ENCODE results near the gene PRDM16.
A peak's percentile ranks its signal among the peaks of the same experiment; 100 is the strongest.

Gene PRDM16

GRCh38 chr1:3415260-3416090, 346.5 kb downstream of the PRDM16 start:
- Histone ChIP-seq H2BK12ac (ENCODE audit: low read length in 2 of 2) (no peak overlapping the region), H3K4me1 (ENCODE audit: control insufficient read depth, insufficient read depth, low read depth, low read length) (no peaks in the 10 kb centered on the region), H2AK5ac (ENCODE audit: low read length, severe bottlenecking) (no peak overlapping the region), H3K14ac (ENCODE audit: low read length in 2 of 2) (no peak overlapping the region), H3K4me3 (ENCODE audit: insufficient read depth in 1 of 2, low read depth in 1 of 2, low read length in 2 of 2) (no peak overlapping the region), H3K4me2 (ENCODE audit: low read length, poor library complexity, severe bottlenecking) (no peak overlapping the region), H3K27ac (ENCODE audit: low read length, poor library complexity, severe bottlenecking) (no peak overlapping the region), H2BK120ac (ENCODE audit: low read depth, low read length) (no peak overlapping the region), H3K9me3 (ENCODE audit: control insufficient read depth, low read length) (peaks cover 10% of the 10 kb centered on the region), H4K91ac (ENCODE audit: low read length) (no peak overlapping the region), H3K18ac (ENCODE audit: low read depth in 1 of 2, low read length in 2 of 2) (no peak overlapping the region), H3K79me1 (replicated peaks; ENCODE audit: low read length, poor library complexity, severe bottlenecking) (no peaks in the 10 kb centered on the region), H4K8ac (ENCODE audit: low read length) (no peak overlapping the region), H2BK15ac (ENCODE audit: low read depth, poor library complexity, severe bottlenecking) (no peak overlapping the region), H2BK5ac (ENCODE audit: low read depth, low read length, poor library complexity, severe bottlenecking) (no peak overlapping the region), H2AFZ (ENCODE audit: low read depth, low read length) (no peak overlapping the region), H3K9ac (ENCODE audit: low read length) (no peak overlapping the region), H3K23ac (ENCODE audit: low read length in 2 of 2) (no peak overlapping the region), H3K4ac (ENCODE audit: low read depth in 1 of 2, low read length in 2 of 2) (no peak overlapping the region), H3K36me3 (ENCODE audit: control insufficient read depth in 1 of 2, insufficient read depth in 2 of 2, low read depth in 1 of 2, low read length in 2 of 2) (peaks cover 0 to 4% of the 10 kb centered on the region in 2 experiments), H3K27me3 (ENCODE audit: control insufficient read depth in 1 of 2, insufficient read depth in 1 of 2, low read length in 2 of 2) (peaks cover 7 to 47% of the 10 kb centered on the region in 2 experiments)
- DNase-seq: no peak
- WGBS: 66% methylated on average over 39 of the region's 39 CpGs

- H3K4me1 ChIP-seq (ENCODE audit: control insufficient read depth, insufficient read depth, low read depth, low read length): no peaks in the 10 kb centered on the region
- H3K4me3 ChIP-seq (ENCODE audit: insufficient read depth in 1 of 2, low read depth in 1 of 2, low read length in 2 of 2): no peak overlapping the region
- no peak for DNase-seq
- no peak overlapping the region for H3K23ac ChIP-seq (ENCODE audit: low read length in 2 of 2)
- peaks cover 10% of the 10 kb centered on the region for H3K9me3 ChIP-seq (ENCODE audit: control insufficient read depth, low read length)
- peaks cover 0 to 4% of the 10 kb centered on the region in 2 experiments for H3K36me3 ChIP-seq (ENCODE audit: control insufficient read depth in 1 of 2, insufficient read depth in 2 of 2, low read depth in 1 of 2, low read length in 2 of 2)
- WGBS: 79% methylated on average over 5 of the region's 6 CpGs
- no peak overlapping the region for H4K8ac ChIP-seq (ENCODE audit: low read length)
- no peak overlapping the region for H3K14ac ChIP-seq (ENCODE audit: low read length in 2 of 2)
- no peak overlapping the region for H2AFZ ChIP-seq (ENCODE audit: low read depth, low read length)
- H2BK15ac ChIP-seq (ENCODE audit: low read depth, poor library complexity, severe bottlenecking): no peak overlapping the region
- H2BK5ac ChIP-seq (ENCODE audit: low read depth, low read length, poor library complexity, severe bottlenecking): no peak overlapping the region
- no peak overlapping the region for H3K27ac ChIP-seq (ENCODE audit: low read length, poor library complexity, severe bottlenecking)
- H3K27me3 ChIP-seq (ENCODE audit: control insufficient read depth in 1 of 2, insufficient read depth in 1 of 2, low read length in 2 of 2): peaks cover 21 to 46% of the 10 kb centered on the region in 2 experiments
- H3K4me2 ChIP-seq (ENCODE audit: low read length, poor library complexity, severe bottlenecking): no peak overlapping the region
- no peak overlapping the region for H3K9ac ChIP-seq (ENCODE audit: low read length)
- no peak overlapping the region for H2BK12ac ChIP-seq (ENCODE audit: low read length in 2 of 2)
- H2AK5ac ChIP-seq (ENCODE audit: low read length, severe bottlenecking): no peak overlapping the region
- H3K79me1 ChIP-seq (replicated peaks; ENCODE audit: low read length, poor library complexity, severe bottlenecking): no peaks in the 10 kb centered on the region
- no peak overlapping the region for H3K18ac ChIP-seq (ENCODE audit: low read depth in 1 of 2, low read length in 2 of 2)
- H4K91ac ChIP-seq (ENCODE audit: low read length): no peak overlapping the region
- no peak overlapping the region for H3K4ac ChIP-seq (ENCODE audit: low read depth in 1 of 2, low read length in 2 of 2)
- no peak overlapping the region for H2BK120ac ChIP-seq (ENCODE audit: low read depth, low read length)
These were observed 348.2 kb downstream of the PRDM16 start for GRCh38 chr1:3417082-3417739.

GRCh38 chr1:3417934-3418333, 348.9 kb downstream of the PRDM16 start:
- no peak overlapping the region for H2BK5ac ChIP-seq (ENCODE audit: low read depth, low read length, poor library complexity, severe bottlenecking)
- H3K4me1 ChIP-seq (ENCODE audit: control insufficient read depth, insufficient read depth, low read depth, low read length): no peaks in the 10 kb centered on the region
- H4K91ac ChIP-seq (ENCODE audit: low read length): no peak overlapping the region
- H3K27me3 ChIP-seq (ENCODE audit: control insufficient read depth in 1 of 2, insufficient read depth in 1 of 2, low read length in 2 of 2): peaks cover 21 to 47% of the 10 kb centered on the region in 2 experiments
- H2AFZ ChIP-seq (ENCODE audit: low read depth, low read length): no peak overlapping the region
- H2BK120ac ChIP-seq (ENCODE audit: low read depth, low read length): no peak overlapping the region
- no peak overlapping the region for H3K23ac ChIP-seq (ENCODE audit: low read length in 2 of 2)
- no peak for DNase-seq
- H2BK15ac ChIP-seq (ENCODE audit: low read depth, poor library complexity, severe bottlenecking): no peak overlapping the region
- H3K4ac ChIP-seq (ENCODE audit: low read depth in 1 of 2, low read length in 2 of 2): no peak overlapping the region
- H3K27ac ChIP-seq (ENCODE audit: low read length, poor library complexity, severe bottlenecking): no peak overlapping the region
- H3K18ac ChIP-seq (ENCODE audit: low read depth in 1 of 2, low read length in 2 of 2): no peak overlapping the region
- H4K8ac ChIP-seq (ENCODE audit: low read length): no peak overlapping the region
- H3K14ac ChIP-seq (ENCODE audit: low read length in 2 of 2): no peak overlapping the region
- H3K9me3 ChIP-seq (ENCODE audit: control insufficient read depth, low read length): peaks cover 10% of the 10 kb centered on the region
- peak overlapping the region in 1 of 2 experiments; percentile 11 for H3K4me3 ChIP-seq (ENCODE audit: insufficient read depth in 1 of 2, low read depth in 1 of 2, low read length in 2 of 2)
- H3K4me2 ChIP-seq (ENCODE audit: low read length, poor library complexity, severe bottlenecking): no peak overlapping the region
- no peak overlapping the region for H3K9ac ChIP-seq (ENCODE audit: low read length)
- WGBS: 91% methylated on average over 9 of the region's 9 CpGs
- H2BK12ac ChIP-seq (ENCODE audit: low read length in 2 of 2): no peak overlapping the region
- no peak overlapping the region for H2AK5ac ChIP-seq (ENCODE audit: low read length, severe bottlenecking)
- H3K36me3 ChIP-seq (ENCODE audit: control insufficient read depth in 1 of 2, insufficient read depth in 2 of 2, low read depth in 1 of 2, low read length in 2 of 2): peaks cover 0 to 4% of the 10 kb centered on the region in 2 experiments
- H3K79me1 ChIP-seq (replicated peaks; ENCODE audit: low read length, poor library complexity, severe bottlenecking): no peaks in the 10 kb centered on the region

DNA sequence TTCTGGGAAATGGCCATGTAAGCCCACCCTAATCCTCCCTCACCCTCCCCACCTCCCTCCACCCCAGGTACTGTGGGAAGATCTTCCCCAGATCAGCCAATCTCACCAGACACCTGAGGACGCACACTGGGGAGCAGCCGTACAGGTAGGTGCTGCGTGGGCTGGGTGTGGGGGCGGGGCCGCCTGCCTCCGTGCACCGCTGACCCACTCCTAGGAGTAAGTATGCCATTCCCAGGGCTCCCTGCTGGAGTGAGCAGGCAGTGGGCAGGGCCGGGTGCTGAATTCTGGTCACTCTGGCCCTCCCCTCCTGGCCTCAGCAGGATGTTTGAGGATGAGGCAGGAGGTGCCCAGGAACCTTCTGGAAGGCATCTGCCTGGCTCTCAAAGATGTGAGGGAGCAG, 349.6 kb downstream of the PRDM16 start:
- Histone ChIP-seq H3K9ac (ENCODE audit: low read length) (no peak overlapping the region), H3K9me3 (ENCODE audit: control insufficient read depth, low read length) (peaks cover 10% of the 10 kb centered on the region), H2AK5ac (ENCODE audit: low read length, severe bottlenecking) (no peak overlapping the region), H3K18ac (ENCODE audit: low read depth in 1 of 2, low read length in 2 of 2) (no peak overlapping the region), H2AFZ (ENCODE audit: low read depth, low read length) (no peak overlapping the region), H3K4me3 (ENCODE audit: insufficient read depth in 1 of 2, low read depth in 1 of 2, low read length in 2 of 2) (no peak overlapping the region), H4K8ac (ENCODE audit: low read length) (no peak overlapping the region), H2BK12ac (ENCODE audit: low read length in 2 of 2) (no peak overlapping the region), H3K4ac (ENCODE audit: low read depth in 1 of 2, low read length in 2 of 2) (no peak overlapping the region), H3K4me2 (ENCODE audit: low read length, poor library complexity, severe bottlenecking) (no peak overlapping the region), H2BK15ac (ENCODE audit: low read depth, poor library complexity, severe bottlenecking) (no peak overlapping the region), H3K23ac (ENCODE audit: low read length in 2 of 2) (no peak overlapping the region), H3K27ac (ENCODE audit: low read length, poor library complexity, severe bottlenecking) (no peak overlapping the region), H2BK120ac (ENCODE audit: low read depth, low read length) (no peak overlapping the region), H3K4me1 (ENCODE audit: control insufficient read depth, insufficient read depth, low read depth, low read length) (no peaks in the 10 kb centered on the region), H3K14ac (ENCODE audit: low read length in 2 of 2) (no peak overlapping the region), H3K36me3 (ENCODE audit: control insufficient read depth in 1 of 2, insufficient read depth in 2 of 2, low read depth in 1 of 2, low read length in 2 of 2) (peaks cover 0 to 4% of the 10 kb centered on the region in 2 experiments), H3K79me1 (replicated peaks; ENCODE audit: low read length, poor library complexity, severe bottlenecking) (no peaks in the 10 kb centered on the region), H4K91ac (ENCODE audit: low read length) (no peak overlapping the region), H2BK5ac (ENCODE audit: low read depth, low read length, poor library complexity, severe bottlenecking) (no peak overlapping the region), H3K27me3 (ENCODE audit: control insufficient read depth in 1 of 2, insufficient read depth in 1 of 2, low read length in 2 of 2) (peaks cover 21 to 43% of the 10 kb centered on the region in 2 experiments)
- WGBS: 90% methylated on average over 7 of the region's 8 CpGs
- no peak for DNase-seq
